ENCODE data around the gene SLC39A3. TPM values are rescaled to one million over a fixed set of nuclear protein-coding genes. Genes with fewer than 3 reads are reported as not detected.
"Not testable (repeated sequence)": the region's sequence is repeated elsewhere in the genome, so short reads cannot be mapped to it uniquely, and the experiment has no call there.

The SLC39A3 gene
- total and polyA plus RNA-seq, 2 experiments from 2014 or later: 36.1 to 44.3 TPM

- peaks cover 11% of the 10 kb centered on the region for H3K27me3 ChIP-seq
- no peak for DNase-seq (ENCODE audit: low spot score)
- H4K20me1 ChIP-seq (ENCODE audit: insufficient read depth, poor library complexity, severe bottlenecking): no peaks in the 10 kb centered on the region
- H3K79me2 ChIP-seq: no peaks in the 10 kb centered on the region
- H2AFZ ChIP-seq: no peak overlapping the region
- WGBS (ENCODE audit: low lambda C conversion rate, missing lambda C conversion rate): 92% methylated on average over 12 of the region's 12 CpGs
- peaks cover 4% of the 10 kb centered on the region for H3K4me1 ChIP-seq (ENCODE audit: insufficient read depth)
- H3K4me3 ChIP-seq: no peak overlapping the region
- no peak overlapping the region for H3K4me2 ChIP-seq
- H3K9me3 ChIP-seq (ENCODE audit: low read depth): no peaks in the 10 kb centered on the region
- H3K9me2 ChIP-seq (replicated peaks; ENCODE audit: insufficient read depth): no peaks in the 10 kb centered on the region
- no peak for TF ChIP-seq EZH2phosphoT487 (IDR thresholded peaks at IDR 0.05; ENCODE audit: low read depth, severe bottlenecking, unreplicated experiment)
- TF ChIP-seq EZH2 (IDR thresholded peaks at IDR 0.05; ENCODE audit: borderline replicate concordance): no peak
- no peak for TF ChIP-seq CTCF (IDR thresholded peaks at IDR 0.05; ENCODE audit: poor library complexity)
- H3K36me3 ChIP-seq (replicated peaks; ENCODE audit: insufficient read depth, low read depth): no peaks in the 10 kb centered on the region
- no peak overlapping the region for H3K27ac ChIP-seq
Measured at GRCh38 chr19:2715470-2716274, 24.1 kb downstream of the SLC39A3 start.

- Histone ChIP-seq H4K20me1 (ENCODE audit: insufficient read depth, poor library complexity, severe bottlenecking) (no peaks in the 10 kb centered on the region), H3K36me3 (replicated peaks; ENCODE audit: insufficient read depth, low read depth) (no peaks in the 10 kb centered on the region), H3K9me3 (ENCODE audit: low read depth) (no peaks in the 10 kb centered on the region), H2AFZ (no peak overlapping the region), H3K4me2 (no peak overlapping the region), H3K79me2 (no peaks in the 10 kb centered on the region), H3K4me3 (no peak overlapping the region), H3K4me1 (ENCODE audit: insufficient read depth) (no peaks in the 10 kb centered on the region), H3K27ac (no peak overlapping the region), H3K27me3 (peaks cover 3% of the 10 kb centered on the region), H3K9me2 (replicated peaks; ENCODE audit: insufficient read depth) (no peaks in the 10 kb centered on the region)
- DNase-seq (ENCODE audit: low spot score): no peak
- WGBS (ENCODE audit: low lambda C conversion rate, missing lambda C conversion rate): 85% methylated on average over 13 of the region's 16 CpGs
- no peak for TF ChIP-seq EZH2phosphoT487 (IDR thresholded peaks at IDR 0.05; ENCODE audit: low read depth, severe bottlenecking, unreplicated experiment)
- no peak for TF ChIP-seq CTCF (IDR thresholded peaks at IDR 0.05; ENCODE audit: poor library complexity)
- TF ChIP-seq EZH2 (IDR thresholded peaks at IDR 0.05; ENCODE audit: borderline replicate concordance): no peak
Measured at GRCh38 chr19:2714531-2715269, 25.1 kb downstream of the SLC39A3 start.

GRCh38 chr19:2714102-2714501 lies 25.7 kb downstream of the SLC39A3 start:
- WGBS (ENCODE audit: low lambda C conversion rate, missing lambda C conversion rate): no CpG with 5 or more reads among the region's 1 CpG
- not testable (repeated sequence) for H3K79me2 ChIP-seq; H3K4me3 ChIP-seq; H2AFZ ChIP-seq; H4K20me1 ChIP-seq (ENCODE audit: insufficient read depth, poor library complexity, severe bottlenecking); H3K9me2 ChIP-seq (replicated peaks; ENCODE audit: insufficient read depth); DNase-seq (ENCODE audit: low spot score); H3K9me3 ChIP-seq (ENCODE audit: low read depth); H3K4me2 ChIP-seq; H3K4me1 ChIP-seq (ENCODE audit: insufficient read depth); H3K27me3 ChIP-seq; H3K27ac ChIP-seq; H3K36me3 ChIP-seq (replicated peaks; ENCODE audit: insufficient read depth, low read depth)

GRCh38 chr19:2713170-2713569 lies 26.6 kb downstream of the SLC39A3 start:
- H3K27ac ChIP-seq; H2AFZ ChIP-seq; H3K4me3 ChIP-seq; H3K36me3 ChIP-seq (replicated peaks; ENCODE audit: insufficient read depth, low read depth); H3K27me3 ChIP-seq; DNase-seq (ENCODE audit: low spot score); H3K4me1 ChIP-seq (ENCODE audit: insufficient read depth); H3K4me2 ChIP-seq; H3K79me2 ChIP-seq; H3K9me2 ChIP-seq (replicated peaks; ENCODE audit: insufficient read depth); H4K20me1 ChIP-seq (ENCODE audit: insufficient read depth, poor library complexity, severe bottlenecking); H3K9me3 ChIP-seq (ENCODE audit: low read depth): not testable (repeated sequence)
- WGBS (ENCODE audit: low lambda C conversion rate, missing lambda C conversion rate): no CpG with 5 or more reads among the region's 3 CpGs
